Smooth muscle cell (in vitro differentiated cells): ENCODE measurements around the gene NXPH3. TPM values are rescaled to one million over a fixed set of nuclear protein-coding genes. Genes with fewer than 3 reads are reported as not detected.

Experiments
- DNase-seq: peaks from one replicate; lab custom pipeline; 2025; ENCODE audit not compliant: unreplicated experiment; lab: John Stamatoyannopoulos, UW
- H2AFZ ChIP-seq: fragments of 200-600 bp; sonication (generic); 2 replicates; pipeline ENCODE4 v1.6.0; 2016; ENCODE audit warnings: antibody characterized with exemption, low read depth, mild to moderate bottlenecking
- H3F3A ChIP-seq: fragments of 200-600 bp; sonication (generic); 2 replicates; pipeline ENCODE4 v1.6.0; 2017; ENCODE audit warnings: antibody characterized with exemption, low read depth
- H3K27ac ChIP-seq: fragments of 200-600 bp; sonication (generic); 2 replicates; pipeline ENCODE4 v1.5.1; 2016; ENCODE audit warnings: low read depth, mild to moderate bottlenecking
- H3K27me3 ChIP-seq: fragments of 200-600 bp; sonication (generic); 2 replicates; pipeline ENCODE4 v1.6.1; 2016; ENCODE audit warnings: low read depth, mild to moderate bottlenecking
- H3K36me3 ChIP-seq: fragments of 200-600 bp; sonication (generic); 2 replicates; pipeline ENCODE4 v1.5.1; 2016; ENCODE audit warnings: low read depth
- H3K4me1 ChIP-seq: fragments of 200-600 bp; sonication (generic); 2 replicates; pipeline ENCODE4 v1.5.1; 2016; ENCODE audit warnings: low read depth
- H3K4me2 ChIP-seq: fragments of 200-600 bp; sonication (generic); 2 replicates; pipeline ENCODE4 v1.6.0; 2016; ENCODE audit warnings: mild to moderate bottlenecking
- H3K4me3 ChIP-seq: fragments of 200-600 bp; sonication (generic); 2 replicates; pipeline ENCODE4 v1.5.1; 2016; ENCODE audit warnings: mild to moderate bottlenecking
- H3K79me2 ChIP-seq: fragments of 200-600 bp; sonication (generic); 2 replicates; pipeline ENCODE4 v1.6.0; 2016; ENCODE audit warnings: low read depth, mild to moderate bottlenecking
- H3K9ac ChIP-seq: fragments of 200-600 bp; sonication (generic); 2 replicates; pipeline ENCODE4 v1.6.0; 2016; ENCODE audit warnings: low read depth
- H3K9me3 ChIP-seq: fragments of 200-600 bp; sonication (generic); replicated peaks from 2 replicates; pipeline ENCODE4 v1.5.1; 2016; ENCODE audit warnings: low read depth
- H4K20me1 ChIP-seq: fragments of 200-600 bp; sonication (generic); 2 replicates; pipeline ENCODE4 v1.6.0; 2016; ENCODE audit warnings: low read depth
- WGBS: methylation state at CpG from one replicate; pipeline ENCODE4 v1.1.7; 2016; ENCODE audit warnings: low lambda C conversion rate; 5-methylcytosine and 5-hydroxymethylcytosine counted together
- polyA plus RNA-seq: library from polyadenylated mRNA; unstranded; fragments of >200 nt; fragmentation: Nextera tagmentation; extraction: Ambion mirVana; gene quantifications from 2 replicates; pipeline ENCODE4 v1.2.1, GENCODE V29; 2016
- total RNA-seq: library from RNA; depleted of rRNA; stranded (reverse); fragments of >200 nt; gene quantifications from 2 replicates; pipeline ENCODE4 v1.2.3, GENCODE V29; 2014
- TF ChIP-seq, protein P1 (sequence below): fragments of 200-600 bp; sonication (generic); IDR thresholded peaks from 2 replicates; pipeline ENCODE4 v1.5.1; 2017; ENCODE audit warnings: borderline replicate concordance, mild to moderate bottlenecking, antibody characterized with exemption; ENCODE audit not compliant: insufficient read depth, poor library complexity, severe bottlenecking

NXPH3 gene
- total and polyA plus RNA-seq, 2 experiments from 2014 or later, result 1.5 to 3.6 TPM

DNA sequence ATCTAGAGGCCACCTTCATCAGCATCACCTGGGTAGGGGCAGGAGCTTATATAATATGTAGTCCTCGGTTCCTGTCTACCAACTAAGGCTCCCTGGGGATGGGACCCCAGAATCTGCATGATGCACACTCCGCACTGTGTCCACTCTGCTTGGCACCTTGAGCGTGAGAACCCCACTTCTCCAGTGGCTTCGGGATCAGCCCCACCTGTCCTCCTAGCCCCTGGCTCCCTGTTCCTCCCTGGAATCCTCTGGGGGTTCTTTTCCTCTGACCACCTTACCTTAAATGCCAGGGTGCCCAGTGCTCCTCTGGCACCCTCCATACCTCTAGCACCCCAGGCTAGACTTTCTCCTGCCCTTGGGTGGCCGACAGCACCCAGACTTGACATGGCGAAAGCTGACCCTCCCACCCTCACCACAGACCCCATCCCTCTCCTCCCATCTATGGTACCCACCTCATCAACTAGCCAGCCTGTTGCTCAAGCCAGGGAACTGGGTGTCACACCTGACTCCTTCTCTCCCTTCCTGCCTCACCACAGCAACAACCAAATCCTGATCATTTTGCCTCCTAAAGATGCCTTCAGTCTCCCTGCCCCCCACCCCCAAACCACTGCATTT lies 2.8 kb upstream of the NXPH3 start:
- Histone ChIP-seq H3K9me3 (no peaks in the 10 kb centered on the region), H4K20me1 (no peaks in the 10 kb centered on the region), H3F3A (no peaks in the 10 kb centered on the region), H3K4me3 (no peak overlapping the region), H3K4me1 (no peaks in the 10 kb centered on the region), H3K36me3 (no peaks in the 10 kb centered on the region), H3K9ac (no peak overlapping the region), H3K79me2 (no peaks in the 10 kb centered on the region), H3K4me2 (no peak overlapping the region), H3K27ac (no peak overlapping the region), H3K27me3 (peaks cover 7% of the 10 kb centered on the region), H2AFZ (no peak overlapping the region)
- 97% methylated on average over 6 of the region's 6 CpGs for WGBS
- no peak for DNase-seq
- TF ChIP-seq, protein P1, sequence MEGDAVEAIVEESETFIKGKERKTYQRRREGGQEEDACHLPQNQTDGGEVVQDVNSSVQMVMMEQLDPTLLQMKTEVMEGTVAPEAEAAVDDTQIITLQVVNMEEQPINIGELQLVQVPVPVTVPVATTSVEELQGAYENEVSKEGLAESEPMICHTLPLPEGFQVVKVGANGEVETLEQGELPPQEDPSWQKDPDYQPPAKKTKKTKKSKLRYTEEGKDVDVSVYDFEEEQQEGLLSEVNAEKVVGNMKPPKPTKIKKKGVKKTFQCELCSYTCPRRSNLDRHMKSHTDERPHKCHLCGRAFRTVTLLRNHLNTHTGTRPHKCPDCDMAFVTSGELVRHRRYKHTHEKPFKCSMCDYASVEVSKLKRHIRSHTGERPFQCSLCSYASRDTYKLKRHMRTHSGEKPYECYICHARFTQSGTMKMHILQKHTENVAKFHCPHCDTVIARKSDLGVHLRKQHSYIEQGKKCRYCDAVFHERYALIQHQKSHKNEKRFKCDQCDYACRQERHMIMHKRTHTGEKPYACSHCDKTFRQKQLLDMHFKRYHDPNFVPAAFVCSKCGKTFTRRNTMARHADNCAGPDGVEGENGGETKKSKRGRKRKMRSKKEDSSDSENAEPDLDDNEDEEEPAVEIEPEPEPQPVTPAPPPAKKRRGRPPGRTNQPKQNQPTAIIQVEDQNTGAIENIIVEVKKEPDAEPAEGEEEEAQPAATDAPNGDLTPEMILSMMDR, result no peak

DNA sequence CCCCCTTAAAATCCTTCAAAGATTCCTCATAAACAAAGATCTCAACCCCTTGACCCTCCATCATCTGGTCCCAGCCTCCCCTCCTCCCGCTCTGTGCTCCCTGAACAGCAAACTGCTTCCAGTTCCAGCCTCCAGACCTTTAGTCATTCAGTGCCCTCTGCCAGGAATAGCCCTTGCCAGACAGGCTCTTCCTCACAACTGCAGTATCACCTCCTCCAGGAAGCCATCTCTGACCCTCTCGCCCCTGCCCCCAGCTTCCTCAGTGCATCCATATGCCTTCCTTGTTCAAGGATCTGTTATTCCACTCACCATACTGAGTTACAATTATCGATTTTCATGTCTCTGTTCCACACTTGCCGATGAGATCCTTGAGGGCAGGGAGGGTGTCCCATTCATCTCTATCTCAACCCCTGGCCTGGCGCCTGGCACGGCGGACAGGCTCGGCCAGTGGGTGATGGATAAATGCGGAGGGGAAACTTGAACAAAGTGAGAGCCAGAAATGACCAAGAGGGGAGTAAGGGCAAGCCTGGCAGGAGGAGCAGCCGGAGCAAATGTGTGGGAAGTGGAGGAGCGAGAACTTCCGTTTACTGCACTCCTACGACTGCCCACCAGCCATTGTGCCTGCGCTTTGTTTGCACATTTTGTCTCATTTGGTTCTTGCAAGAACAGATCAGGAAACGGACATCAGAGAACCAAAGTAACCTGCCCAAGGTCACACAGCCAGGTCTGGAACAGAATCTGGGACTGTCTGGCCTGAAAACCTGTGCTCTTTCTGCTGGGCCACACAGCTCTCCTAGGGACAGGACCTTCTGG lies 2.0 kb upstream of the NXPH3 start:
- TF ChIP-seq, protein P1, result no peak
- Histone ChIP-seq H4K20me1 (no peaks in the 10 kb centered on the region), H3K27ac (no peak overlapping the region), H3K4me1 (no peaks in the 10 kb centered on the region), H3K4me3 (no peak overlapping the region), H3K36me3 (no peaks in the 10 kb centered on the region), H3K9me3 (no peaks in the 10 kb centered on the region), H3K9ac (no peak overlapping the region), H3K4me2 (no peak overlapping the region), H3F3A (no peaks in the 10 kb centered on the region), H3K27me3 (peaks cover 7% of the 10 kb centered on the region), H2AFZ (no peak overlapping the region), H3K79me2 (no peaks in the 10 kb centered on the region)
- WGBS, result 71% methylated on average over 15 of the region's 15 CpGs
- no peak for DNase-seq

DNA sequence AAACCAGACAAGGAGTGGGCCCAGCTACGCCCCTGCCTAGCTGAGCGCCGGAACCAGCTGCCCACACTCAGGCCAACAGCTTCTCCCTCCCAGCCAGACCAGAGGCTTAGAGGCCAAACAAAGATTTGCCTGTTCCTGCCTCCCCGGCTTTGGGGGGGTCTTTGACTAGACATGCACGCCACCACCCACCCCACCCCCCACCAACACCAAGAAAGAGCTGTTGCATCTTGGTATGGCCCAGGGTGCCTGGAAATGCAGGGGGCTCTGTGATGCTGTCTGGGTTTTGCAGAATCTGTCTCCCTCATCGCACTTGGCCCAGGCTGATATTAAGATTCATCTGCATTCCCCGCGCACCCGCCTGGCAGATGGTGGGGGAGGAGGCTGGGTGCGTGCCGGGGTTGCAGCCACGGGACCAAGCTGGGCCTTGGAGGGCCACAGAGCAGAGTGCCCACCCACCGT lies 1.3 kb upstream of the NXPH3 start:
- no peaks in the 10 kb centered on the region for H3K4me1 ChIP-seq
- no peaks in the 10 kb centered on the region for H3K9me3 ChIP-seq
- H3K27ac ChIP-seq, result no peak overlapping the region
- TF ChIP-seq, protein P1, result no peak
- no peak overlapping the region for H3K4me3 ChIP-seq
- no peaks in the 10 kb centered on the region for H3K79me2 ChIP-seq
- H2AFZ ChIP-seq, result no peak overlapping the region
- H3F3A ChIP-seq, result no peaks in the 10 kb centered on the region
- no peaks in the 10 kb centered on the region for H3K36me3 ChIP-seq
- peaks cover 7% of the 10 kb centered on the region for H3K27me3 ChIP-seq
- H3K4me2 ChIP-seq, result no peak overlapping the region
- H3K9ac ChIP-seq, result no peak overlapping the region
- WGBS, result 67% methylated on average over 13 of the region's 13 CpGs
- no peaks in the 10 kb centered on the region for H4K20me1 ChIP-seq
- DNase-seq, result no peak
